GM19239 (cell line): ENCODE results near the gene KMT2C.
"Not testable (repeated sequence)": the region's sequence is repeated elsewhere in the genome, so short reads cannot be mapped to it uniquely, and the experiment has no call there.

Experiments used
- DNase-seq: peaks from one replicate; pipeline ENCODE4 v3.0.0; 2011; ENCODE audit warnings: low spot score; ENCODE audit not compliant: insufficient read length
- FAIRE-seq: peaks from 2 replicates; lab custom pipeline; 2011; peaks lifted over from hg19 to GRCh38; lab: Jason Lieb, UNC

KMT2C gene

DNA sequence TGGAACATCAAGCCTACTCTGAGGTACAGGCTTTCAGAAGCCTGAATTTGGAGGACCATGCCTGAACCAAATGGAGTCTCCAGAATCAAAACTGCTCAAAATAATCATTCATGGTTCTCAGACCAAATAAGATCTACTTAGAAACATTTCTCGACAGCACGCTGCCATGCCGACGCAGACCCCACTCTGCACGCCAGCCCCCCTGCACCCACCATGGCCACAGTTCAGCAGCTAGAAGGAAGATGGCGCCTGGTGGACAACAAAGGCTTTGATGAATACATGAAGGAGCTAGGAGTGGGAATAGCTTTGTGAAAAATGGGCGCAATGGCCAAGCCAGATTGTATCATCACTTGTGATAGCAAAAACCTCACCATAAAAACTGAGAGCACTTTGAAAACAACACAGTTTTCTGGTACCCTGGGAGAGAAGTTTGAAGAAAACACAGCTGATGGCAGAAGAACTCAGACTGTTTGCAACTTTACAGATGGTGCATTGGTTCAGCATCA lies 6.6 kb upstream of the KMT2C start:
- no peak for FAIRE-seq

DNA sequence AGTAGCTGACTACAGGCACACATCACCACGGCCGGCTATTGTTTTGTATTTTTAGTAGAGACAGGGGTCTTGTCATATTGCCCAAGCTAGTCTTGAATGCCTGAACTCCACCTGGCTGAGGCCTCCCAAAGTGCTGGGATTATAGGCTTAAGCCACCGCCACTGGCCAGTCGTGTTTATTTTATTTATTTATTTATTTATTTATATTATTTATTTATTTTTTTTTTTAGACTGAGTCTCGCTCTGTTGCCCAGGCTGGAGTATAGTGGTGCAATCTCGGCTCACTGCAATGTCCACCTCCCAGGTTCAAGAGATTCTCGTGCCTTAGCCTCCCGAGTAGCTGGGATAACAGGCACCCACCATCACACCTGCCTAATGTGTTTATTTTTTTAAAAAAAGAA lies 6.0 kb upstream of the KMT2C start:
- FAIRE-seq, DNase-seq: not testable (repeated sequence)

More for the DNA sequence above, 6.6 kb upstream of the KMT2C start:
- DNase-seq = no peak

DNA sequence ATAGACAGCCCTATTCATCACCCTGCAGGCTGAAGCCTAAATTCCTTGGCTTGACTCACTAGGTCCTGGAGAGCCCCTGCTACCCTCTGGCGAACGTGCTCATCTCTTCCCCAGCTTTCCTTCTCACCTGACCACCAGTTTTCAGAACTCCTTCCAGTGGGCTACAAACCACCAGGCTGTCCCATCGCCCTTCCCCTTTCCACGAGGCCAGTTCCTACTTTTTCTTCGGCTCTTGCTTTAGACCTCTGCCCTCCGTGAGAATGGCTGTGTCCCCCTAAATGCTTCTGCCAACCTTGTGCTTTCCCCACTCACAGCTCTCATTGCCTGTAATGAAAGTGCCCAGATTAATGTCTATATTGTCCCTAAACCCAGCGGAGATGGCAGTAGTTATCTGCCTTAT lies 5.4 kb upstream of the KMT2C start:
- not testable (repeated sequence) for FAIRE-seq

DNA sequence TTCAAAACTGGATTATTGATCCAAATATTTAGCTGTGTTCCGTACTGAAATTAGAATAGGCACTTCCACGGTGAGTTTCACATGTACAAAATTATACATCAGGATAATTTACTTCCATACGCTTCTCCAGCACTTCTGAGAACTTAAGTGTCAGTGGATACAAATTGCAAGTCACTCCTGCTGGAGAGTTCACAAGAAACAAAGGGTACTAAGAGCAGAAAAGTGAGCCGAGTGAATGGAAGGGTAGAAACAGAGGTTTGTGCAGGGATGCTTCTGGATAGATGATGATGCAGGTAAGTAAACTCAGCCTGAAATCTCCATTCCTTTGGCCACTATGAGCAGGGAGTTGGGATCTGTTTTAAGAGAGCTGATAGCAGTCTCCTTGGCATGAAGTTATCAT lies 2.2 kb upstream of the KMT2C start:
- FAIRE-seq, DNase-seq: not testable (repeated sequence)

More for the DNA sequence above, 5.4 kb upstream of the KMT2C start:
- not testable (repeated sequence) for DNase-seq

DNA sequence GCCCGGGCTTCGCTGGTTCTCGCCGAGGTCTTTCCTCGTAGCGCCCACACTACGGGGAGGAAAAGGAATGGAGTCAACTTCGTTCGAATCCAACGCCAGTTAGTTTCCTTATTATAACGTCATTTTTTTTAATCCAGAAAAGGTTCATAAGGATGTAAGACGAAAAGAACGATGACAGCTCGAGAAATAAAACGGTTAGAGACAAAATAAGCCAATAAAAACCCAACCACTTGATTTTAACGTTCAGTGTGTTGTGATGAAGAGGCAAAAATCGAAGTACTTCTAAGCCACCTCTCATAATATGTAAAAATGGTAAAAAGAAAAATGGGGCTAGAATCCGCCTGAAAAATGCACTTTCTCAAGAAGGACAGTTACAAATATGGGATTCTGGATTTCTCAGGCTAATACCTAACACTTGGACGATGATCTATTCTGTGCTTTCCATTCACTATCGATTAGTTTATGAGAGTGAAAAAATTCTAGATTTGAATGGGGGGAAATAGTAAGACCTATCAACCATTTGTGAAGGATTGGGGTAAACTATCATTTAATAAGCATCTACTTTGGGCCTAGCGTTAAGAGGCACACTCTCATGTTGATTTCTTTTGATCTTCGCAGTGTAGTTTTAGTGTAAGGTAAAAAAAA lies 1.2 kb upstream of the KMT2C start:
- not testable (repeated sequence) for FAIRE-seq, DNase-seq

DNA sequence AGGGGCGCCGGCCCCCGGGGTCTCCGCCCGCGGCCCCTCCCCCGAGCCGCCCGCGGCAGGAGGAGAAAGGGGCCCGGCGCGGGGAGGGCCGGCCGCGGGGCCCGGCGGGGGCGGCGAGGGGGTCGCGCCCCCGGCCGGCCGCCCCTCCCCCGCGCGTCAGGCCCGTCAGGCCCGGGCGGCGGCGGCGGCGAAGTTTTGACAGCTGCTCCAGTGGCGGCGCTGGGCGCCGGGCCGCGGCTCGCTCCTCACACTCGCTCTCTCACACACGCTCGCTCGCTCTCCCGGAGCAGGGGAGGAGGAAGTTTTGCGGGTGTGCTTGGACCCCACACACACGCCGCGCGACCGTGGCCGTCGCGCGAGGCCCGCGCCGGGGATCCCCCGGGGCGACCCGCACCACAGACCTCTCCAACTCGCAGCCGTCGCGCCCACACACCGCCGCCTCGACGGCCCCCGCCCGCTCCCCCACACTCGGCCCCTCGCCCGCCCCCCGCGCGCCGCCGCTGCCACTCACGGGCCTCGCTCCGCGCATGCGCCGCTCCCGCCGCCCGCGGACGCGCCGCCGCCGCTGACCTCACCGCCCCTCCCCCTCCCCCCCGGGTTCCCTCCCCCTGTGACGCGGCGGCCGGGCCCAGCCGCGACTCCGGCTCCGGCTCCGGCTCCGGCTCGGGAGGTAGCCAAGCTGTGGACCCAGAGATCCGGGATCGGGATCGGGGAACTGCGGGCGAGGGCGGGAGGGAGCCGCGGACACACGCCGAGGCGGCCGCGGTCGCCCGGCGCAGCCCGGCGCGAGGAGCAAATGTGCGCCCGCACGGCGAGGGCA lies 518 bp upstream of the KMT2C start:
- DNase-seq = peak; percentile 74
- FAIRE-seq = no peak

DNA sequence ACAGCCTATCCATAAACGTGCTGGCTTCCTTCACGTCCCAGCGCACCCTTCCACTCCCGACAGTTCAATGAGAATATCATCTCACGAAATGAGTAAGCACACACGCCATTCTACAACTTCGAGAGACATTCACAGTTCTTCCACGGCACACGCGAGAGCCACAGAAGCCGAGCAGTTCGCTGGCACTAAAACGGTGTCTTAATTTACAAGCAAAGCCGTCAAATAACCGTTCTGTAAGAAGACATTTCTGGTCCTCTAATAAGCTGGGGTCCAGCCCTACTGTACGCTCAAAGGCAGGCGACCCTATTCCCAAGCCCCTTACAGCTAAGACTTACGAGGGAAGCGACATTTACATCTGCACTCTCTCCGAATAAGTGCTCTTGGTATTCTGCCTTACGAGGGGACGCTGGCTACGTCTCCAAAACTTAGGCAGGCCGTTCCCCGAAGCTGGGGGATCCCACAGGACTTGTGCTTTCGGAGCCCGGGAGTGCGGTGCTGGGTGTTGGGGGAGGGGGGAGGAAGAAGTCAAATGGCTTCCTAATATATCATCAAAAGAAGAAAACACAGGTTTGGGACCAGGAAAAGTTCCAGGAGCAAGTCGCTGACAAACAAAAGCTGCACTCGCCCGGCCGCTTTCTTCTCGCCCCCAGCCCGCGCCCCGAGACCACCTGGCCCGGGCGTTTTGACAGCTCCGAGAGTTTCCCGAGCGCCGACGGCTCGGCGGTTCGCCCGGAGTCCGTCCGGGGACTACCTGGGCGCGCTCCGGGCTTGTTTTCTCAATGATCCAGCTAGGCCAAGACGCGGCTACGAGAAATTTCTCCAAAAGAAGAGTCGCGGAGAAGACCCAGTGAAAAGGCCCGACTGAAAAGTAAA lies 1.1 kb downstream of the KMT2C start:
- FAIRE-seq = peak; percentile 87
- DNase-seq = not testable (repeated sequence)

DNA sequence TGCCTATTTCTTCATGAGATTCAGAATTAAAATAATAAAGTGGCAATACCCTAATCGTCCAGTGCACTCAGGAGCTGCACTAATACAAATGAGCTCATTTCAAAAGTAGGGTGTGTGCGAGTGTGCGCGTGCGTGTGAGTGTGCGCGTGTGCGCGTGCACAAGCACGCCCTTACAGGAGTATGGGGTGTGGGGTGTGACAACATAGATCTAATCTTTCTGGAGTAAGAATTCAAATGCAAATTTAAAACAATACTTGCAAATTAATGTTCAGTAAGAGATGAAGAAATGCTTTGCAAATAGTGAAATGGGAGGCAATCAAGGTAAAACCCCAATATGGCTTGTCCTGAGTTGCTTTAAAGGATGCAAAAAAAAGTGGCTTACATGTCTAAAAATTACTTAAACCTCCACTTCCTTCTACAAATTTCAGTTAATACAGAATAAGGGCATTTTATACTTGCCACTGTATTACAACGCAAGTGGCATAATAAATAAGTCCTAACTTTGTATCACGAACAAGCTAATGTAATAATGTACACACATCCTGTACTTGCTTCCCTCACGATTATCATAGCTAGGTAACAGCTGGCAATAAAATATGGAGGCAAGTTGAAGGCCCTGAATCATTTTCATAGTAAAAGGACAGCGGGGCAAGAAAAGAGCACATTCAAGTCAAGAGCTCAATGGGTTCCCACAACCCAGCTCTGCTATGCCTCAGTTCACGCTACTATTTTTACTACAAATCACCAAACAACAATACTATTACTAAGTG lies 1.9 kb downstream of the KMT2C start:
- FAIRE-seq = peak; percentile 82
- not testable (repeated sequence) for DNase-seq

DNA sequence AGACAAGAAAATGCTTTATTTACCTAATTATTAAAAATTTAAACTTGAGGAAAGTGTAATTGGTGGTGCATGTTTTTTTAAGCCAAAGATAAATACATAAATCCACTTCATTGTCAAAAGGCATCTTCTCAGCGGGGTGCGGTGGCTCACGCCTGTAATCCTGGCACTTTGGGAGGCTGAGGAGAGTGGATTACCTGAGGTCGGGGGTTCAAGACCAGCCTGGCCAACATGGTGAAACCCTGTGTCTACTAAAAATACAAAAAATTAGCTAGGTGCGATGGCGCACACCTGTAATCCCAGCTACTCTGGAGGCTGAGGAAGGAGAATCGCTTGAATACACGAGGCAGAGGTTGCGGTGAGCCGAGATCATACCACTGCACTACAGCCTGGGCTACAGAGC lies 3.1 kb downstream of the KMT2C start:
- FAIRE-seq, DNase-seq: not testable (repeated sequence)

DNA sequence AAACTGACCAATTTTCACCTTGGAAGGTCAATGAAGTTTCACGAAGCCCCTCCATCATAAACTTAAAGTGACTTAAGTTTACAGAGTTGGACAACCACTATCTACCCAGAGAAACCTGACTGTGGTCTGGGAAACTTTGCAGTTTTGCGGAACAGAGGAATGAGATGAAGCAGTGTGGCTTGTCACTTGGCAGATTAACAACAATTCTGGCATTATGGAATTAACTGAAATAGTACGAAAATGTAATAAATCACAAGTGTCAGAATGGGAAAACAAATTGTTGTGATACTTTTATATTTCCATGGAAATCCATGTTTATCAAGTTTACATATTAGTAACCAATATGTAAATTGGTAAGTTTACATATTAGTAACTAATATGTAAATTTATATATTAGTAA lies 4.9 kb downstream of the KMT2C start:
- FAIRE-seq = no peak
- DNase-seq = no peak

DNA sequence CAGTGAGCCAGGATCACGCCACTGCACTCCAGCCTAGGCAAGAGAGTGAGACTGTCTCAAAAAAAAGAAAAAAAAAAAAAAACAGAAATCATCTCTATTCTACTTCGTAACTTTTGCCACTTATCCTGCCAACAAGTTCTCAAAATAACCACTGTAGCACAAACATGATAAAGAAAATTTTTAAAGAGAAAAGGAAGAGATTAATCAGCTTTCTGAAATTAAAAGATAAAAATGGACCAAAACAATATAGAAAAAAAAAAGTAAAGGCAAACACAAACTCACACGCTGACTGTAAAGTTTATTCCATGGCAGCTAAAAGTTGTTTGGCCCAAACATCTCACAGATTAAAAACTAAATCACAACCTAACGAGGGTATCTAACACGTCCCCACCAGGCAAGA lies 5.7 kb downstream of the KMT2C start:
- DNase-seq, FAIRE-seq: not testable (repeated sequence)

DNA sequence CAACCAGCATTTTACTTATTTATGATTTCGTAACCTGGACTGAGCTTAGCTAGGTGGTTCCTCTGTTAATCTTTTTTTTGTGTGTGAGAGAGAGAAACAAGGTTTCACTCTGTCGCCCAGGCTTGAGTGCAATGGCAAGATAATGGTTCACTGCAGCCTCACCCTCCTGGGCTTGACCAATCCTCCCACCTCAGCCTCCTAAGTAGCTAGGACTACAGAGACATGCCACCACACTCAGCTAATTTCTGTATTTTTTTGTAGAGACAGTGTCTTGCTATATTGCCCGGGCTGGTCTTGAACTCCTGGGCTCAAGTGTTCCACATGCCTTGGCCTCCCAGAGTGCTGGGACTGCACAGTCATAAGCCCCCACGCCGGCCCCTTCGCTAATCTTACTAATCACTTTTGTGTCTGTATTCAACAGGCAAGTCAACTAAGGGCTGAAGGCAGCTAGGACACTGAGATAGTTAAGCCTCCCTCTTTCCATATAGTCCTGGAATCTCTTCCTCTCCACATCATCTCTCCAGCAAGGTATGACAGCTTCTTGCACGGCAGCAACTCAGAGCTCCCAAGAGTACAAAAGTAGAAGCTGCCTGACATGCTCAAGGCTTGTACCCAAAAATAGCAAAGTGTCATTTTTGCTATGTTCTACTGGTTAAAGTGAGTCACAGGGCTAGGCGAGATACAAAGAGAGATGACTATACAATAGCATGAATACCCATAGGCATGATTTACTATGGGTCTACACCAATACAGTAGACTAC lies 11.3 kb downstream of the KMT2C start:
- FAIRE-seq = no peak
- DNase-seq = no peak

DNA sequence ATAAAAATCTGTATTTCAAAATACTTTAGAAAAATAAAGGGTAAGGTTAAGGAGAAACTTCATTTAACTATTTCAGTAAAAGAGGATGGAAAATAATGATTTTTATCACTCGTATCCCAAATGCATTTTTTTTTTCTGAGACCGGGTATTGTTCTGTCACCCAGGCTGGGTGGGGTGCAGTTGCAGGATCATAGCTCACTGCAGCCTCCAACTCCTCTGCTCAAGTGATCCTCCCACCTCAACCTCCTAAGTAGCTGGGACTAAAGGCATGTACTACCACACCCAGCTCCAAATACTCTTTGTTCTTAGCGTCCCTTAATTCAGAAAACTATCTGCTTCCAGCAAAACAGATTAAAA lies 11.8 kb downstream of the KMT2C start:
- no peak for FAIRE-seq
- DNase-seq = no peak

DNA sequence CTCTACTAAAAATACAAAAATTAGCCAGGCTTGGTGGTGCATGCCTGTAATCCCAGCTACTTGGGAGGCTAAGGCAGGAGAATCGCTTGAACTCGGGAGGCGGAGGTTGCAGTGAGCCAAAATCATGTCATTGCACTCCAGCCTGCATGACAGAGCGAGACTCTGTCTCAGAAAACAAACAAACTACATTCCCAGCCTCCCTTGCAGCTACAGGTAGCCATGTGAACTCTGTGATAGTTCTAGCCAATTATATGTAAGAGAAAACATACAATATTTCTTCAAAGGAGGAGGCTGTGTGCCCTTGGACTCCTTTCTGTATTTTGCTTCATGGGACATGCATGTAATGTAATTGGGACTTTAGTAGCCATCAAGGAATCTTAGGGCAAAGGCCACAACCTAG lies 12.6 kb downstream of the KMT2C start:
- not testable (repeated sequence) for FAIRE-seq, DNase-seq

DNA sequence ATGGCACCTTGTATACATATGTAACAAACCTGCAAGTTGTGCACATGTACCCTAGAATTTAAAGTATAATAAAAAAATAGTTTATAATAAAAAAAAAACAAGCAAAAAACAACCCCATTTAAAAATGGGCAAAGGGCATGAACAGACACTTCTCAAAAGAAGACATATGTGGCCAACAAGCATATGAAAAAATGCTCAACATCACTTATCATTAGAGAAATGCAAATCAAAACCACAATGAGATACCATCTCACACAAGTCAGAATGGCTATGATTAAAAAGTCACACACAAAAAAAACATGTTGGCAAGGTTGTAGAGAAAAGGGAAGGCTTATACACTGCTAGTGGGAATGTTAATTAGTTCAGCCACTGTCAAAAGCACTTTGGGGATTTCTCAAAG lies 14.9 kb downstream of the KMT2C start:
- not testable (repeated sequence) for DNase-seq, FAIRE-seq

DNA sequence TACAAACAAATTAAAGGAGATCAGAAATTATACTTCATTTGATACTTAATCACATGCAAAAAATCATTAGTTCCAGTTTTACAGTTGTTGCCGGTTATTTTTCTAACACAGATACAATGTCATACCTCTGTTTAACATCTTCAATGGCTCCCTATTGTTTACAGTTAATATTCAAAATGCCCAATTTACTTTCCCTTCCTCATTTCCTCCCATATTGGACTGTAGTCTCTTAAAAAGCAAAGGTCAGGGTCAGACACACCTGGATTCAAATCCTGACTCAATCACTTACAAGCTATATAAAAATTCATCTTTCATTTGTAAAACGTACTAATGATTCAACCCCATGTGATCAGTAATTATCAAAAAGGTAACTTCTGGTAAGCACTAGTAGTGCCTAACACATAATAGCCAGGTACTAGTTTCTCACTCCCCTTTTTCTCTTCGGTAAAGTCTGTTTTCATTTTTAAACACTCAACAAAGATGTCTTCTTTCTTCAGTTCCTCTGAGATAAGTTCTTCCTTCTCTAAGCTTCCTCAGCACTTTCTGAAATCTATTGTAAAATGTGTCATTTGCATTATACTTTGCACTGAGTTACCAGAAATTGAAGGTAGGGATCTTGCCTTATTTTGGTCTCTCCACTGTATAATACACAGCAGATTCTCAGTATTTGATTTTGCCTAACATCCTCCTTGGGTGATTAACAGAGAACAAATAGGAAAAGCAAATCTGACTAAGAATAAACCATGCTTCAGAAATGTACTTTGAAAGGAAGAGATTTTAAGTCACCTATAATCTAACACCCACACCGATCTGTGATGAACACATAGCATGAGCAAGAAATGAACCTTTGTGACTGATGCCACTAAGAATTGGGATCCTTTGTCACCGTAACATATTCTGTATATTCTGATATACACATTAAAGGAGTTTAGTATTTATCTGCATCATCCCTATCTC lies 16.1 kb downstream of the KMT2C start:
- no peak for FAIRE-seq
- no peak for DNase-seq

DNA sequence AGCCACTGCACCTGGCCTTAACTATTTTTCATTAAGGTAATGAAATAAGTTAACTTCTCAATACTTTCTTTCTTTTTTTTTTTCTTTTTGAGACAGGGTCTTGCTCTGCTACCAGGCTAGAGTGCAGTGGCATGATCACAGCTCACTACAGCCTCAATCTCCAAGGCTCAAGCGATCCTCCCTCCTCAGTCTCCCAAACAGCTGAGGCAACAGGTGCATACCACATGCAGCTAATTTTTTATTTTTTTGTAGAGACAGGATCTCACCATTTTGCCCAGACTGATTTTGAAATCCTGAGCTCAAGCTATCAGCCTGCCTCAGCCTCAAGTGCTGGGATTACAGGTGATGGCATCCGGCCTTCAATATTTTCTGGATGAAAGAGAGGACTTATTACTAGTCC lies 21.0 kb downstream of the KMT2C start:
- no peak for DNase-seq
- no peak for FAIRE-seq

DNA sequence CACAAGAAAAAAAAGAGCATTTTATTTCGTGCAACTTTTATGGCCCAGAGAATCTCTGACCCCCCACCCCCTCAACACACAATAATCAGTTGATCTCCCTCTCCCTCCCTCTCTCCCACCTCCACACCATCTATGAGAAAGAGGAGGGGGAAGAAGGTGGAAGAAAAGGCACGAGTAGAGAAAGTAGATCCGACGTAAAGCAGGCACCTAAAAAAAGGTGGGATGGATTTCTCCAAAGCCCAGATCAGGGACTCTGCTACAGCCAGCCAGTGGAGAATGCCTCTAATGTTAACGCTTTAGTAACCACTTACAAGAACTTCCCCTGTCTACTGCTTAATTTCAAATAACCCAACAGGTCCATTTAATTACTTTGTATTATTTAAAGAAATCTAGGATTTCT lies 24.4 kb downstream of the KMT2C start:
- FAIRE-seq = no peak
- no peak for DNase-seq
